HCT116 (cell line): ENCODE measurements around the gene MAML3. TPM values are rescaled to one million over a fixed set of nuclear protein-coding genes. Genes with fewer than 3 reads are reported as not detected.

Experiments
- ATAC-seq: fragments of 200-7000 bp; cut with Tn5 transposase; 2 replicates; pipeline ENCODE4 v1.9.1; 2020; ENCODE audit warnings: mild to moderate bottlenecking, moderate library complexity
- BruUV-seq: library from RNA; stranded (reverse); fragments of 400-500 nt; replicated peaks from 2 replicates; lab custom pipeline; 2021; lab: Mats Ljungman, UMichigan
- CTCF ChIA-PET: fragments of 300-600 bp; sonication (Branson Sonifier 250); formaldehyde crosslinking; loops from one replicate; lab custom pipeline; 2021; ENCODE audit warnings: antibody characterized with exemption; lab: Charles Lee
- POLR2A ChIA-PET: fragments of 300-600, 350-600 bp; sonication (Branson Sonifier 250); formaldehyde crosslinking; loops from one replicate; lab custom pipeline; 2021; ENCODE audit warnings: antibody characterized with exemption; lab: Charles Lee
- RAD21 ChIA-PET, 2 experiments: fragments of 300-600 bp; sonication (Branson Sonifier 250); formaldehyde crosslinking; loops; one replicate each; lab custom pipeline; 2023; ENCODE audit warnings: low total read pairs in 2 of 2; ENCODE audit not compliant: uncharacterized antibody in 2 of 2, unreplicated experiment in 2 of 2, low non-redundant PET in 1 of 2; lab: Charles Lee
- DNase-seq: peaks from one replicate; pipeline ENCODE4 v3.0.0-alpha.2; 2010; ENCODE audit warnings: low read depth, low spot score
- H2AFZ ChIP-seq: fragments of 200-600 bp; shearing (Covaris generic), sonication (generic); 2 replicates; pipeline ENCODE4 v1.6.1; 2017; ENCODE audit warnings: low read depth, mixed run types, mixed read lengths, antibody characterized with exemption, low read length; ENCODE audit not compliant: poor library complexity, severe bottlenecking
- H3K27ac ChIP-seq: 2 replicates; pipeline ENCODE4 v1.5.1; 2012; ENCODE audit warnings: low read depth, low read length
- H3K27me3 ChIP-seq: fragments of 200-600 bp; sonication (generic); 2 replicates; pipeline ENCODE4 v1.6.1; 2016; ENCODE audit warnings: mixed run types, low read length, mixed read lengths; ENCODE audit not compliant: insufficient read depth
- H3K36me3 ChIP-seq, 2 experiments: fragments of 200-500 bp in 1 of 2; fragments of 200-600 bp in 1 of 2; sonication (Bioruptor generic) in 1 of 2; sonication (generic) in 1 of 2; 2 replicates each; pipeline versions ENCODE4 v1.5.1 to v1.6.1; 2014 to 2016; ENCODE audit warnings: low read length in 2 of 2, inconsistent platforms in 1 of 2, mixed read lengths in 1 of 2, mixed run types in 1 of 2; ENCODE audit not compliant: insufficient read depth in 2 of 2, control insufficient read depth in 1 of 2
- H3K4me1 ChIP-seq, 2 experiments: fragments of 200-600 bp in 1 of 2; sonication (generic) in 1 of 2; 2 replicates each; pipeline versions ENCODE4 v1.5.1 to v1.6.1; 2012 to 2017; ENCODE audit warnings: low read length in 2 of 2, inconsistent platforms in 1 of 2, mild to moderate bottlenecking in 1 of 2, mixed read lengths in 1 of 2, mixed run types in 1 of 2, moderate library complexity in 1 of 2; ENCODE audit not compliant: insufficient read depth in 2 of 2, control insufficient read depth in 1 of 2
- H3K4me2 ChIP-seq: fragments of 200-600 bp; sonication (generic); 2 replicates; pipeline ENCODE4 v1.6.1; 2017; ENCODE audit warnings: mixed run types, low read length, mixed read lengths
- H3K4me3 ChIP-seq, 2 experiments: fragments of 200-600 bp in 1 of 2; sonication (generic) in 1 of 2; replicated peaks in 1 of 2; 2 replicates each; pipeline ENCODE4 v1.5.1; 2011 to 2016; ENCODE audit warnings: low read length in 2 of 2, control low read depth in 1 of 2, low read depth in 1 of 2, mild to moderate bottlenecking in 1 of 2, mixed read lengths in 1 of 2, mixed run types in 1 of 2
- H3K79me2 ChIP-seq: fragments of 200-600 bp; sonication (generic); 2 replicates; pipeline ENCODE4 v1.6.1; 2017; ENCODE audit warnings: mild to moderate bottlenecking, mixed run types, low read length, moderate library complexity, mixed read lengths; ENCODE audit not compliant: insufficient read depth
- H3K9ac ChIP-seq: fragments of 200-600 bp; sonication (generic); 2 replicates; pipeline ENCODE4 v1.6.1; 2016; ENCODE audit warnings: low read length, mixed read lengths
- H3K9me2 ChIP-seq: fragments of 200-600 bp; sonication (generic), shearing (Covaris generic); 2 replicates; pipeline ENCODE4 v1.6.1; 2017; ENCODE audit warnings: mixed run types, mild to moderate bottlenecking, moderate library complexity; ENCODE audit not compliant: insufficient read depth
- H3K9me3 ChIP-seq, 2 experiments: fragments of 200-500 bp in 1 of 2; fragments of 200-600 bp in 1 of 2; sonication (Bioruptor generic) in 1 of 2; sonication (generic) in 1 of 2; 2 replicates each; pipeline ENCODE4 v1.6.1; 2014 to 2017; ENCODE audit warnings: low read length in 2 of 2, mixed read lengths in 2 of 2, inconsistent platforms in 1 of 2, low read depth in 1 of 2, mild to moderate bottlenecking in 1 of 2, mixed run types in 1 of 2, moderate library complexity in 1 of 2; ENCODE audit not compliant: control insufficient read depth in 1 of 2, insufficient read depth in 1 of 2
- H4K20me1 ChIP-seq: fragments of 200-600 bp; sonication (generic), shearing (Covaris generic); 2 replicates; pipeline ENCODE4 v1.6.1; 2017; ENCODE audit warnings: mixed run types, mild to moderate bottlenecking, moderate library complexity; ENCODE audit not compliant: insufficient read depth
- CEBPB ChIP-seq: IDR thresholded peaks from 2 replicates; pipeline ENCODE4 v1.6.1; 2012; ENCODE audit warnings: low read depth
- ELF1 ChIP-seq: IDR thresholded peaks from 2 replicates; pipeline ENCODE4 v1.6.1; 2012; ENCODE audit warnings: low read depth, borderline replicate concordance
- EZH2 ChIP-seq: fragments of 200-600 bp; sonication (generic); IDR thresholded peaks from 2 replicates; pipeline ENCODE4 v1.6.1; 2017; ENCODE audit warnings: antibody characterized with exemption, mixed run types
- EZH2phosphoT487 ChIP-seq: fragments of 200-600 bp; IDR thresholded peaks from 2 replicates; pipeline ENCODE4 v1.6.1; 2018; ENCODE audit warnings: antibody characterized with exemption, borderline replicate concordance
- YY1 ChIP-seq: IDR thresholded peaks from 2 replicates; pipeline ENCODE4 v1.6.1; 2011; ENCODE audit warnings: low read length, low read depth, moderate library complexity, mild to moderate bottlenecking; ENCODE audit not compliant: insufficient replicate concordance; ENCODE audit errors: extremely low read depth
- ZFX ChIP-seq: fragments of 450-650 bp; IDR thresholded peaks from 2 replicates; pipeline ENCODE4 v1.6.1; 2017
- ZNF274 ChIP-seq: fragments of 200-500 bp; sonication (Bioruptor generic); IDR thresholded peaks from 2 replicates; pipeline ENCODE4 v1.6.1; 2014; ENCODE audit warnings: mild to moderate bottlenecking, low read depth, low read length, inconsistent platforms
- intact Hi-C: fragments of 100-400 bp; cut with micrococcal nuclease; formaldehyde crosslinking; loops from 2 replicates; pipeline ENCODE4 v1.10.0; 2022
- total RNA-seq: library from RNA; stranded (reverse); gene quantifications from one replicate; pipeline ENCODE4 v1.2.1, GENCODE V29; 2021; ENCODE audit not compliant: unreplicated experiment
- TF ChIP-seq, protein P1 (sequence below): IDR thresholded peaks from 2 replicates; pipeline ENCODE4 v1.6.1; 2012
- TF ChIP-seq, protein P2 (sequence below), 3 experiments: fragments of 200-600 bp in 1 of 3; sonication (generic) in 1 of 3; IDR thresholded peaks in 2 of 3; conservative IDR thresholded peaks in 1 of 3; 2 replicates each; pipeline ENCODE4 v1.5.1; 2012 to 2017; ENCODE audit warnings: low read depth in 2 of 3, low read length in 2 of 3, antibody characterized with exemption in 1 of 3, borderline replicate concordance in 1 of 3, control low read depth in 1 of 3, mild to moderate bottlenecking in 1 of 3, mixed read lengths in 1 of 3, mixed run types in 1 of 3, moderate library complexity in 1 of 3; ENCODE audit not compliant: insufficient read depth in 1 of 3
- TF ChIP-seq, protein P3 (sequence below): IDR thresholded peaks from 2 replicates; pipeline ENCODE4 v1.6.1; 2012

Gene MAML3
- total RNA-seq, 1 experiment from 2014 or later, result 3.1 TPM

DNA sequence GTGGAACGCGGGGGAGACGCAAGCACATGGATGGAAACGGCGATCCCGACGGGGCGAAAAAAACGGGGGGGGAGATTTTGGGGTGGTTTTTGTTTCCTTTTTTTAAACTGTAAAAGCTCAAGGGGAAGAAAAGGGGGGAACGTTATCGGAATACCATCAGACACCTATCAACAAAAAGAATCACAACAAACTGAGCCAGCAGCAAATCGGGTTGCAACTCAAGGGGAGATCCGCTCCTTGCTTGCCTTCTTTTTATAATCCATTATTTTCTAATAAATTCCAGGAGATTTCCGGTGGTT is 616 bp downstream of the MAML3 start:
- H3K4me3 ChIP-seq, result peak overlapping the region; percentile 70 to 80
- H3K4me1 ChIP-seq, result peaks cover 8 to 30% of the 10 kb centered on the region in 2 experiments
- H2AFZ ChIP-seq, result peak overlapping the region; percentile 88
- ChIA-PET CTCF (interaction anchor here (0.8 to 1.4 kb wide), 3 partner anchors 96 to 100 kb away, joined by 3 to 6 read pairs (median 5); no protein-coding TSS in a partner anchor), RAD21 (no interaction called here), POLR2A (interaction anchor here (0.6 to 1.7 kb wide), 6 partner anchors 36 to 100 kb away, joined by 3 to 8 read pairs (median 4); no protein-coding TSS in a partner anchor)
- BruUV-seq, result no TSS peak
- intact Hi-C loops, result loop anchor here (5.0 kb wide), 3 partner anchors 56 to 496 kb away; no protein-coding TSS in a partner anchor
- no peaks in the 10 kb centered on the region for H3K79me2 ChIP-seq
- DNase-seq, result no peak
- H4K20me1 ChIP-seq, result no peaks in the 10 kb centered on the region
- TF ChIP-seq, protein P1, sequence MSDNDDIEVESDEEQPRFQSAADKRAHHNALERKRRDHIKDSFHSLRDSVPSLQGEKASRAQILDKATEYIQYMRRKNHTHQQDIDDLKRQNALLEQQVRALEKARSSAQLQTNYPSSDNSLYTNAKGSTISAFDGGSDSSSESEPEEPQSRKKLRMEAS, result no peak
- TF ChIP-seq ZNF274 (no peak), YY1 (no peak), ZFX (no peak), ELF1 (no peak)
- no peaks in the 10 kb centered on the region for H3K36me3 ChIP-seq
- H3K27ac ChIP-seq, result no peak overlapping the region; the same call in 1 of the 2 replicates
- ATAC-seq, result no peak
- no peaks in the 10 kb centered on the region for H3K27me3 ChIP-seq
- no peaks in the 10 kb centered on the region for H3K9me2 ChIP-seq
- H3K9ac ChIP-seq, result peak overlapping the region; percentile 69
- no peaks in the 10 kb centered on the region for H3K9me3 ChIP-seq
- peak overlapping the region; percentile 97 for H3K4me2 ChIP-seq

DNA sequence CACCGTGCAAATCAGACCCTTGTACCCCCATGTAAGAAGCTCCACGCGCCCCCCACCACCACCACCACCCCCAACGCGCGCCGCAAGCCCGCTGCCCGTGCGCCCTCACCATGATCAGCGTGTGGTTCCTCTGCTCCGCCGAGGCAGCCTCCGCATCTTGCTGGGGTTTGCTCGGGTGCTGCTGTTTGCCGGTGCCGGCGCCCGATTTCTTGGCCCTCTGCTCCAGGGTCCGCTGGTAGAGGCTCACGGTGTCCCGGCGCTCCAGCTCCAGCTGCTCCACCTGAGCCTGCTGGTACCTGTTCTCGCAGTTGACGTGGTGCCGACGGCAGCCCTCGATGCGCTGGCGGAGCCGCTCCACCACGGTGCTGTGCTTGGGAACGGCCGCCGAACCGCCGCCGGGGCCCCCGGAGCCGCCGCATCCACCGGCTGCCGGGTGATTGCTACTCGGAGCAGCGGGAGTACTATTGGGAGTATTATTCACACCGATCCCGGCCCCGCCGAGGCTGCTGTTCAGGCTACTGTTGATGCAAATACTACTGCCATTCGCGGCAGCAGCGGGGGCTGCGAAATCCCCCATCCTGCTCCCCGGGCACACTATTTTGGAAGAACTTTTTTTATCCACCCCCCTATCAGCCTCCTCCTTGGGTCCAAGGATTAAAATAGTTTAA is 1.1 kb downstream of the MAML3 start:
- H3K4me3 ChIP-seq, result peak overlapping the region; percentile 70 to 80
- DNase-seq, result no peak
- peaks cover 8 to 30% of the 10 kb centered on the region in 2 experiments for H3K4me1 ChIP-seq
- CTCF ChIA-PET, result interaction anchor here (1.0 to 1.2 kb wide), 2 partner anchors 100 to 207 kb away, joined by 3 to 6 read pairs; no protein-coding TSS in a partner anchor
- no TSS peak for BruUV-seq
- RAD21 ChIA-PET, result no interaction called here
- peak overlapping the region; percentile 19; the same call in 1 of the 2 replicates for H3K27ac ChIP-seq
- no peaks in the 10 kb centered on the region for H3K9me2 ChIP-seq
- H3K36me3 ChIP-seq, result no peaks in the 10 kb centered on the region
- peak overlapping the region; percentile 88 for H2AFZ ChIP-seq
- H3K27me3 ChIP-seq, result no peaks in the 10 kb centered on the region
- H3K9me3 ChIP-seq, result no peaks in the 10 kb centered on the region
- intact Hi-C loops, result loop anchor here (5.0 kb wide), 3 partner anchors 56 to 496 kb away; no protein-coding TSS in a partner anchor
- H4K20me1 ChIP-seq, result no peaks in the 10 kb centered on the region
- no peak for ATAC-seq
- no peaks in the 10 kb centered on the region for H3K79me2 ChIP-seq
- TF ChIP-seq EZH2 (no peak), YY1 (no peak), CEBPB (no peak), EZH2phosphoT487 (no peak), ZNF274 (no peak)
- TF ChIP-seq, protein P2, sequence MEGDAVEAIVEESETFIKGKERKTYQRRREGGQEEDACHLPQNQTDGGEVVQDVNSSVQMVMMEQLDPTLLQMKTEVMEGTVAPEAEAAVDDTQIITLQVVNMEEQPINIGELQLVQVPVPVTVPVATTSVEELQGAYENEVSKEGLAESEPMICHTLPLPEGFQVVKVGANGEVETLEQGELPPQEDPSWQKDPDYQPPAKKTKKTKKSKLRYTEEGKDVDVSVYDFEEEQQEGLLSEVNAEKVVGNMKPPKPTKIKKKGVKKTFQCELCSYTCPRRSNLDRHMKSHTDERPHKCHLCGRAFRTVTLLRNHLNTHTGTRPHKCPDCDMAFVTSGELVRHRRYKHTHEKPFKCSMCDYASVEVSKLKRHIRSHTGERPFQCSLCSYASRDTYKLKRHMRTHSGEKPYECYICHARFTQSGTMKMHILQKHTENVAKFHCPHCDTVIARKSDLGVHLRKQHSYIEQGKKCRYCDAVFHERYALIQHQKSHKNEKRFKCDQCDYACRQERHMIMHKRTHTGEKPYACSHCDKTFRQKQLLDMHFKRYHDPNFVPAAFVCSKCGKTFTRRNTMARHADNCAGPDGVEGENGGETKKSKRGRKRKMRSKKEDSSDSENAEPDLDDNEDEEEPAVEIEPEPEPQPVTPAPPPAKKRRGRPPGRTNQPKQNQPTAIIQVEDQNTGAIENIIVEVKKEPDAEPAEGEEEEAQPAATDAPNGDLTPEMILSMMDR (IDR thresholded peaks at IDR 0.05 in 2 of 3, conservative IDR thresholded peaks at IDR 0.05 in 1 of 3; ENCODE audit: borderline replicate concordance in 1 of 3, insufficient read depth in 1 of 3, low read depth in 2 of 3, low read length in 2 of 3), result no peak
- TF ChIP-seq, protein P3, sequence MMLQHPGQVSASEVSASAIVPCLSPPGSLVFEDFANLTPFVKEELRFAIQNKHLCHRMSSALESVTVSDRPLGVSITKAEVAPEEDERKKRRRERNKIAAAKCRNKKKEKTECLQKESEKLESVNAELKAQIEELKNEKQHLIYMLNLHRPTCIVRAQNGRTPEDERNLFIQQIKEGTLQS, result no peak
- POLR2A ChIA-PET, result interaction anchor here (1.3 to 1.7 kb wide), 4 partner anchors 69 to 100 kb away, joined by 3 to 8 read pairs (median 4); no protein-coding TSS in a partner anchor
- peak overlapping the region; percentile 97 for H3K4me2 ChIP-seq
- H3K9ac ChIP-seq, result peak overlapping the region; percentile 69
